Measurements from ENCODE around the gene GPX6.

DNA sequence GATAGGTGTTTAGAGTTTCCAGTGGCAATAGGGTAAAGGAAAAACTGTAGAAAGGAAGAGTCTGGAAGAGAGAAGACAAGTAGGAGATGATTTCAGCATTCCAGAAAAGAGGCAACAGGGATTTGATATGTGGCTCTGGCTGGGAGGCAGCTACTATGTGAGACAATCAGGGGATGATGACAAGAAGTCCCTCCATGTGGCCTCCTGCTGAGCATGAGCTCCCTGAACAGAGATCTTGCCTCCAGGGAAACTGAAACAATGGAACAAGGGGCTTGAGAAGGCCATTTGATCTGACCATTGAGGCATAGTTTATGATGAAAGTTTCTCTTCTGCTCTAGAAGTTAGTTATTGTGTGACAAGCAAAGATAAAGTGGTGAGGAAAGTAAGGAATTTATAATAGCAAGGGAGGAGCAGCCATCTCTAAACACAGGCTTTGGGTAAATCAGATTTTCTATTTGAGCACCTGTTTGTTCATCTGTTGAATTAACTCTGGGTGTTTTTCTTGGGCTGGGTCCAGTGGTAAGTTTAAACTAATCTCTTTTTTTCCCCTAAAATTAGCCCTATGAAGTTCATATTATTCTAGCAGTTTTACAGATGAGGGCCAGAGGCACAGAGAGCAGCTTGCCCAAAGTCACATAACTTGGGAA lies 7.1 kb upstream of the GPX6 start:
- TF ChIP-seq, protein P1, sequence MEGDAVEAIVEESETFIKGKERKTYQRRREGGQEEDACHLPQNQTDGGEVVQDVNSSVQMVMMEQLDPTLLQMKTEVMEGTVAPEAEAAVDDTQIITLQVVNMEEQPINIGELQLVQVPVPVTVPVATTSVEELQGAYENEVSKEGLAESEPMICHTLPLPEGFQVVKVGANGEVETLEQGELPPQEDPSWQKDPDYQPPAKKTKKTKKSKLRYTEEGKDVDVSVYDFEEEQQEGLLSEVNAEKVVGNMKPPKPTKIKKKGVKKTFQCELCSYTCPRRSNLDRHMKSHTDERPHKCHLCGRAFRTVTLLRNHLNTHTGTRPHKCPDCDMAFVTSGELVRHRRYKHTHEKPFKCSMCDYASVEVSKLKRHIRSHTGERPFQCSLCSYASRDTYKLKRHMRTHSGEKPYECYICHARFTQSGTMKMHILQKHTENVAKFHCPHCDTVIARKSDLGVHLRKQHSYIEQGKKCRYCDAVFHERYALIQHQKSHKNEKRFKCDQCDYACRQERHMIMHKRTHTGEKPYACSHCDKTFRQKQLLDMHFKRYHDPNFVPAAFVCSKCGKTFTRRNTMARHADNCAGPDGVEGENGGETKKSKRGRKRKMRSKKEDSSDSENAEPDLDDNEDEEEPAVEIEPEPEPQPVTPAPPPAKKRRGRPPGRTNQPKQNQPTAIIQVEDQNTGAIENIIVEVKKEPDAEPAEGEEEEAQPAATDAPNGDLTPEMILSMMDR (IDR thresholded peaks at IDR 0.05) = no peak
- TF ChIP-seq POLR2A (IDR thresholded peaks at IDR 0.05) = no peak
